ENCODE results near the gene SLC43A2.
"Not testable (repeated sequence)": the region's sequence is repeated elsewhere in the genome, so short reads cannot be mapped to it uniquely, and the experiment has no call there.

The SLC43A2 gene

GRCh38 chr17:1627982-1628855 lies at the start of gene SLC43A2:
TSS of gene SLC43A2 (minus strand) at chr17:1628834. CDS start at chr17:1627874, 960 bp downstream.
- peak; percentile 80 for DNase-seq

DNA sequence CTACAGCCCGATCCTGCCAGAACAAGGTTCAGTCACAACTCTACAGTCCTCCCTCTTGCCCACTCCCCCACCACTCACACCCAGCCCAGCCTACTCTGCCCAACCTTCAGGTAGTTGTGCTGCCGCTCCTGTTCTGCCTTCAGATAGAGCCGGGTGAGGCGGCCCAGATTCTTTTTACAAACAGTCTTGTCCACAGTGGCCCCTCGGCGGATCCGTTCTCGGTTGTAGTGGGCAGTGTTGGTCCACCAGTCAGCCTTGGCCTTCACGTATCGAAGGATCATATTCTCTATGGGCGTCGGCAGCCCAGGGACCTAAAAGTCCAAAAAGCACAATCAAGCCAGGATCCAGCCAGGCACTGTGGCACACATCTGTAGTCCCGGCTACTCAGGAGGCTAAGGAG lies 47.8 kb upstream of the SLC43A2 start:
- DNase-seq, result no peak

DNA sequence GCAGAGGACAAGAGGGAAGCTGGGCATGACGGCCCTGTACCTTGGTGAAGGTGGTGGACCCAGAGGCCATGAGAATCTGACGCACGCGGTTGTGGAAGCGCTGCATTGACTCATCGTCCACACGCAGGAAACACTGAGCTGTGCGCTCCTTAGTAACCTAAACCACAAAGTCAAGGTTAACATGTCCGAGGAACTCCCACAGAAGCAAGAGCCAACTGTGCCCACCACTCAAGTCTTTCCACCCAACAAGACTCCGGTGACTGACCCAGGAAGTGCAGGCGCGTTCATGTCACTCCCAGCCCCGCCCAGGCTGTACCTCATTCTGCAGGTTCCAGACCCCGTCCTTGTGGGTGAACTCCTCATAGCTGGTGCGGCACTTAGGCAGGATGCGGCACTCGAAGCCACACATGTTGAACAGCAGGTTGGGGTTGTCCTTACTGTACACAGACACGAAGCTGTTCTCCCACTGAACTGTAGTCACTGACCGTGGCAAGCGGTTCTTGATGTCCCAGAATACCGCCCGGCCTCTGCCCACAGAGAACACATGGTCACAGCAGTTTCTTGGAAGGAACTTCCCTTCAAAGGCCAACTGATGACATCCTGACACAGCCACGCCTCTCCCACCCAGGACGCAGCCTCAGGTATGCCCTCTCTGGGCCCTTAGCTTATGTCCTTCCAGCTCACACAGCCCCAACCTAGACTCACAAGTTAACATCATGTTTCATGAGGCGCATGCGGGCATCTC lies 44.6 kb upstream of the SLC43A2 start:
- DNase-seq, result no peak

DNA sequence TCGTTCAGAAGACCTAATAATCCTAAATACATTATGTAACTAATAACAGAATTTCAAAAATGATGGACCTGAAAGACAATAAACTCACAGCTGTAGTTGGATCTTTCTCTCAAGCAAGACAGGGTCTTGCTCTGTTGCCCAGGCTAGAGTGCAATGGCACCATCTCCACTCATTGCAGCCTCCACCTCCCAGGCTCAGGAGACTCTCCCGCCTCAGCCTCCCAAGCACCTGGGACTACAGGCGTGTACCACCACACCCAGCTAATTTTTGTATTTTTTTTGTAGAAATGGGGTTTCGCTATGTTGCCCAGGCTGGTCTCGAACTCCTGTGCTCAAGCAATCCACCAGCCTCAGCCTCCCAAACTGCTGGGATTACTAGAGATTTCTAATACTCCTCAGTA lies 35.3 kb upstream of the SLC43A2 start:
- DNase-seq, result not testable (repeated sequence)

DNA sequence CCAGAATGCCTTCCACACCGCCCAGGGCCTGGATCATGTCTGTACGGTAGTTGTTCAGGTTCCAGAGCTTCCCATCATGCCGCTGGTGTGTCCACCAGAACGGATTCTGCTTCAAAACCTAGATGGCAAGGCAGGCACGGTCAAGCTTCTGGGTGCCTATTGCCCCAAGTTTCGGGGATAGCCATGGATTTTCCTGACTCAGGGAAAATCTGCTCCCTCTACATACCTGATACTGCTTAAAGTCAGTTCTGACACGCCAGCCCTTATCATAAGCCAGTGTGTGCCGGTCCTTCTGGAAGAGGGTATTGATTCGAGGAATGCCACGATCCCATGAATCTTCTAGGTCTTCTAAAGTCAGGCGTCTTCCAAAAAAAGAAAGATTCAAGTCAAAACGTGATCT lies 32.4 kb upstream of the SLC43A2 start:
- no peak for DNase-seq

DNA sequence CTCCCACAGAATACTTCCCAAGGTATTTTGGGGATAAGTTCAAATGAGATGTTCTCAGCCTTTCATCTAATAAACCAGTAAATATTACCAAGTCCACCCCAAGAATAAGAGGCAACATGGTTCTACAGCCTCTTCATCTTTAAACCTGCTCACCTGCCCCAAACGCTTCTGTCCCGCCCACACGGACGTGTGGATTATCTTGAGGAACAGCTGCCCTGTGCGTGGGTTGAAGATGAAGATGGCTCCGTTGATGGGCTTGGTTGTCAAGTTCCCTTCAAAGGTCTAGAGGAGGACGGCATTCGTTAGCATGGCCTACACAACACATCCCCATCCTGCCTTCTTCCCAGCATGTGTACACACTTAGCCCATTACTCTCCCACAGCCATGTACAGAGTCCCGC lies 29.5 kb upstream of the SLC43A2 start:
- DNase-seq, result no peak

DNA sequence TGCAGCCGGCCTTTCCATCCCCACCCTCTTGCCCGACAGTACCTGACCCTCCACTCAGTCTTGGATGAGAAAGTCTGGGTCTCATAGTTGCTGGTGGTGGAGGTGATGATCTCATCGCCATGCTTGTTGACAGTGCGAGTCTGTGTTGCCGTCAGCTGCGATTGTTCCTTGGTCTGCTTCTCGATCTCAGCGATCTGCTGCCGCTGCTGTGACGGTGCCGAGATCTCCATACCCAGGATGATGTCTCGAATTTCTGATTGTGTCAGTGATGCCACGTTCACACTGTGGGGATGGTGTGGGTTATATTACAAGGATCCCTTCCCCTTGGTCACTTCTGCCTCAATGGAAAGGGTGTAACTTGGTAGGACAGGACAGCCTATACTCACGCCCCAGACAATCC lies 25.1 kb upstream of the SLC43A2 start:
- DNase-seq, result no peak

GRCh38 chr17:1652794-1653193 lies 24.2 kb upstream of the SLC43A2 start:
- not testable (repeated sequence) for DNase-seq

DNA sequence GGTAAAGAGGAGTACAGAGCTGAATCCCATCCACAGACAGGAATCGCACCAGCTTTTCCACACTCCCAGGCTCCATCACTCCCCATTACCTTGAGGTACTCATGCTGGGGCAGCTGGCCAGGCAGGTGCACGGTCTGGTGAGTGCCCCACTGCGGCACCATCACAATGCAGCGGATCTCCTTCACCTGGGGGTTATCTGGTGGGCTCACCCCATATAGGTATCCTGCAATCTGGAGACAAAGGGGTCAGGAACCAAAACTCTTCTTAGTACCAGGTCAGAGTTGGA lies 22.9 kb upstream of the SLC43A2 start:
- no peak for DNase-seq

GRCh38 chr17:1650731-1651558 lies 22.3 kb upstream of the SLC43A2 start:
- no peak for DNase-seq

DNA sequence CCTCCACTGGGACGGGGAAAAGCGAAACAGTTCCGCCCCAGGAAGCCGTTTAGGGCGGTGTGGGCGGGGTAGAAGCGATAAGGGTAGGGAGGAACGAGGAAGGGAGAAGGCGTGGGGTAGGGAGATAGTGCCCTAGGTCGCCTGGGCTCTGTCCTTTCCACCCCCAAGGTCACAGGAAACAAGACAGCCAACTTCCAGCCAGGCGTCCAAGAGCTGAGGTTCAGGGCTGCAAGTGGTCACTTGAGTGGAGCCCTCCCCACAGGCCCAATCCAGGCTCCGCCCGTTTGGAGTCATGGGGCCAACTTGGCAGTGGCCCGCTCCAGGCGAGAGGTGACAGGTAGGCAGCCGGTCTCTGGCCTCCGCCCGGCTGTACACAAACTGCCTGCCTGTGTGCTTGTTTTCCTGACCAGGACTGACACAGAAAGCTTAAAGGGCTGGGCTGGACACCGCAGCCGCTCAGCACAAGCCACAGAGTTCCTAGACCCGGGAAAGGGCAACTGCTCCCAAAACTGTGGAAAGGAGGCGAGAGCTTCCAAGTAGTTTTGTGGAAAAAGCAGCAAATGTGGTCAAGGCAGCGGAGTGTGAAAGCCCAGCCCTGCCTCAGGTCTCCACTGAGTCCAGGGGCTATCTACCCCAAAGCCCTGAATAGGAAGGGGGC lies 21.3 kb upstream of the SLC43A2 start, which contains the start of gene RILP:
TSS of gene RILP (minus strand) at position 23 of the 658 bp plus-strand sequence. CDS start 62 bp downstream, outside the sequence.
- DNase-seq, result peak; percentile 27

- DNase-seq, result peak; percentile 95
Measured at GRCh38 chr17:1648963-1649843, 20.6 kb upstream of the SLC43A2 start.

DNA sequence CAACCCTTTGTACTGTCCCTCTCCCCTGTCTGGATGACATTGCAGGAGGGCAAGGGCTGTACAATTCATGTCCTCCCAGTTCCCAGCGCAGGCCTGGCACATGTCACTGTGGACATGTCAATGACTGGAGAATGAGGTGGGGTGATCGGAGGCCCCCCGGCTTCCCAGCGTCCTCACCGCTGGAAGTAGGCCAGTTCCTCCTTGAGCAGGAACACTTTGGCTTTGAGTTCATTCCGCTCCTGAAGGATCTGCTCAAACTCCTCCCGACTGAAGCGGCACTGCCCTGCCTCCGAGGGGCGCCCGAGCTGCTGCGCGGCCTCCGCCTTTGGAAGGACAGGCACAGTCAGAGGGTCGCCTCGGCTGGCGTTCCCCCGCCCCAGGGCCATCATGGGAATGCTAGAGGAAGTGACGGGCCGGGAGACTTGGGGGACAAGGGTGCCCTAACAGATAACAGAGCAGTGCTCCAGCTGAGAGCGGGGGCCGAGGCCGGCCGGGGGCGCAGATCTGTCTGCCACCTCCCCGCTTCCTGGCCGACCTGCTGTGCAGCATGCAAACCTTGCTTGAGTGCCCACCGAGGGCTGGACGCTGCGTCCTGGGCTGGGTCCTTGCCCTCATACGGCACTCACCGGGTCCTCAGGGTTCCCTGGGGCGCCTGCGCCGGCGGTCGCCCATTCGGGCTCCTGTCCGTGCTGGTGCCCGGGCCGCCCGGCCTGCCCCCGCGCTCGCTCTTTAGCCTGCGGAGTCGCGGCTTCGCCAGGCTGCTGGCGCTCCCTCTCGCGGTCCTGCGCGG lies 19.7 kb upstream of the SLC43A2 start:
- DNase-seq, result no peak

- no peak for DNase-seq
Measured at GRCh38 chr17:1647802-1648171, 19.2 kb upstream of the SLC43A2 start.

DNA sequence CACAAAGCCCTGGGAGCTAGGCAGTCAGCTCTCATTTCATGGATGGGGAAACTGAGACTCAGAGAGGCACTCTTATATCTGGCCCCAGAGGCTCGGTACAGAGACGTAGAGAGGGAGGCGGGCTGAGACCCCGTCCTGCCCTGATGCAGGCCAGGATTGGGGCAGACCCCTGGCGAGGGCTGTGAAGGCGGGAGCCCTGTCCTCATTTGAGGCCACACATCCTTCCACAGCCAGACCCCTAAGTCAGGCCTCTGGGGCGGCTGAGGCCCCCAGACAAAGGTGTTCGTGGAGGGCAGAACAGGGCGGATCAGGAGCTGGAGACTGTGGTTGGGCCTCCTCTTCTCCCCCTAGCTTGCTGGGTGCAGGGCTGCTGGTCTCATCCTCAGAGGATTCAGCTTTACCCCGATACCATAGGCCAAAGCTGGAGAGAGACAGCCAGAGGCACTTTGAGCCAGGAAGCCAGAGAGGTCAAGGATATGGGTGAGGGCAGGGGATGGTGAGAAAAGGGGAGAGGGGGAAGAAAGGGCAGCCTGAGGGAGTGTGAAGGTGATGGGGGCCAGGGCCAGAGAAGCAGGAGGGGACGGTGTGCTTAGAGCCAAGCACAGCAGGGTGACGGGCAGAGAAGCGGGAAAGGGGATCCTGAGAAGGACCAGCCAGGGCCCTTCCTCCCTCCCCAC lies 17.7 kb upstream of the SLC43A2 start:
- no peak for DNase-seq

DNA sequence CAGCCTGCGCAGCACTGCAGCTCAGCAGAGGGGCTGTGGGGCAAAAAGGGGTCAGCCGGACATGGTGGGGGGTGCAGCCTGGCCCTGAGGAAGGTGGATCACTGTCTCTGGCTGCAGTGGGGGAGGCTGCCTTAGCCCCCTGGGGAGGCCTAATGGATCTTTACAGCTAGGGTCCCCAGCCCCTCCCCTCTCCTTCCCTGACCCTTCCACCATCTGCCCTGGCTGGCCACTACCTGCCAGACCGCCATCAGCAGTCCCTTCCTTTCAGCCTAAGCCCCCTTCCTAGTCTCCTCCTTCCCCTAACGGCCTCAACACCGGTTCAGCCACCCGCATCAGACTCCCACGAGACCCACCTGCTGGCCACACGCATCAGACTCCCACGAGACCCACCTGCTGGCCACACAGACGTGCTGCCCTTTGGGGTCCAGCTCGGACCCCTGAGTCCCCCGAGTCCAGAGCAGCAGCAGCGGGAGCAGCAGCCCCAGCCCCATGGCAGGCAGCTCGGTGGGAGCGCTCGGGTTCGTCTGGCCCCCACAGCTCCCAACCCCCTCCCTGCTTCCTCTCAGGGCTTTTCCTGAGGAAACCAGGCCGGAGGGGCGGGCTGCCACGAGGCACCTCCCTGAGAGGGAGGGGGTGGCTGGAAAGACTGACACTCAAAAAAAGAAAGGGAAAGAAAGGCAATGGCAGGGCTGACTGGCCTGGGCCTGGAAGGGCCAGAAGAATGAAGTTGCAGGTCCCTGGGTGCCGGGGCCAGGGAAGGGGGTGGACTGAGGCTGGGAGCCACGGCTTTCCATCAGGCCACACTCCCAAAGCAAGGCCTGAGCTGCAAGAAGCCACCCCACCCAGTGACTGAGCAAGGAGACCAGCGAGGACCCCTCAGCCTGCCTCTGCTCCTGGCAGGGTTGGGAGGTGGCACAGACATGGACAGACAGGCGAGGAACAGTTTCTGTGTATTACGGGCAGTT lies 16.9 kb upstream of the SLC43A2 start, which contains the start of gene SCARF1:
TSS of gene SCARF1 (minus strand) at position 526 of the 965 bp plus-strand sequence. CDS start at position 491, 35 bp downstream.
- DNase-seq, result no peak

DNA sequence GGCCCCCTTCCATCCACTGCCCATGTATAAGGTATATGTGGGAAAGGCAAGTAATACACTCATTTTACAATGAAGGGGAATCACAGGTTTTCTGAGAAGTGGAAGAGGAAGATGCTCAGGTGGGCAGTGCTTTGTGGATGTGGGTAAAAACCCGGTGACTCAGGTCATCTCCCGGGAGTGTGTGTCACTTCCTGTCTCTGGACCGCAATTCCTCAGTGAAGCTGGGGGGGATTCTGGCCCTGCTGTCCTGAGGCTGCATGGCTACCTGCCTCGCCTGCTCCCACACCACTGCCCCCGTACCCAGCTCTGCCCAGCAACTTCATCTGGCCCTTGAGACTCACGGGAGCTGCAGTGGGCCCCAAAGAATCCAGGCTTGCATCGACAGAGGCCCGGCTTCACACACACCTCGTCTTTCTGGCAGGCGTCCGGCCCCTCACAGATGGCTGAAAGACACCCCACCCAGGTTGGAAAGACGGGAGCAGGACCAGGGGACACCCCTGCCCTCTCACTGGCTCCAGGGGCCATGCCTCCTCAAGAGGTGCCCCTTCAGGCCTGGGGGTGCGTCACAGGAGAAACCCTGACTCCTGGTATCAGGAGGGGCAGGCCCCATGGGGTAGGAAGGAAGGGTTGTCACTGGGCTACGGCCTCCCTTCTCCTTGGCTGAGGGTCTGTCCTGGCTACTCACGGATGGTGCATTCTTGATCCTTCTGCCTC lies 16.0 kb upstream of the SLC43A2 start:
- DNase-seq, result peak; percentile 61

DNA sequence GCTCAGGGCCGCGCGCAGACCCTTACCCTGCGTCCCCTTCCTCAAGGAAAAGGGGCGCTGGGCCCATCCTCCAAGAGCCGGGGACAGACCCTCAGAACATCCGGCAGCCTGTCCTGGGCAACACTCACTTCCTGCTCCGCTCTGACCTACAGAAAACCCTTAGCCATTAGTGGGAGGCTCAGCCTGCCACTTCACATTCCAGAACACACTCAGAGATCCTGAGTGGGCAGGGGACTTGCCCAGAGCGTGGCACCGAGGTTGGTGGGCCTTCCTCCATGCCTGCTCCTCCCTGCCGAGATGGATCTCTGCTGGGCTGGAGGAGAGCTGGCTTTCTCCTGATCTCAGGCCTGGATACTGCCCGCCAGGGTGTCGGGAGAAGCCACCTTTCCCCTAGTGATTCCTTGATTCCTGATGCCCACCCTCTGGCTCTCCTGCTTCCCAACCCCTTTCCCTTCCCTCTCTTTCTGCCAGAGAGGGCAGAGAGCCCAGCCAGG lies 15.4 kb upstream of the SLC43A2 start:
- no peak for DNase-seq

Measured in activated CD4-positive, alpha-beta T cell treated with anti-CD3 and anti-CD28 coated beads for 48 hours (primary cell).